ENCODE results near the gene HBD.

DNA sequence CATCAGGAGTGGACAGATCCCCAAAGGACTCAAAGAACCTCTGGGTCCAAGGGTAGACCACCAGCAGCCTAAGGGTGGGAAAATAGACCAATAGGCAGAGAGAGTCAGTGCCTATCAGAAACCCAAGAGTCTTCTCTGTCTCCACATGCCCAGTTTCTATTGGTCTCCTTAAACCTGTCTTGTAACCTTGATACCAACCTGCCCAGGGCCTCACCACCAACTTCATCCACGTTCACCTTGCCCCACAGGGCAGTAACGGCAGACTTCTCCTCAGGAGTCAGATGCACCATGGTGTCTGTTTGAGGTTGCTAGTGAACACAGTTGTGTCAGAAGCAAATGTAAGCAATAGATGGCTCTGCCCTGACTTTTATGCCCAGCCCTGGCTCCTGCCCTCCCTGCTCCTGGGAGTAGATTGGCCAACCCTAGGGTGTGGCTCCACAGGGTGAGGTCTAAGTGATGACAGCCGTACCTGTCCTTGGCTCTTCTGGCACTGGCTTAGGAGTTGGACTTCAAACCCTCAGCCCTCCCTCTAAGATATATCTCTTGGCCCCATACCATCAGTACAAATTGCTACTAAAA lies 7.5 kb downstream of the HBD start, which contains the start of gene HBB:
- no peak for TF ChIP-seq SNAI2 (CRISPR knock-in tag; IDR thresholded peaks at IDR 0.05)
- TF ChIP-seq GLIS3 (CRISPR knock-in tag; IDR thresholded peaks at IDR 0.05), result no peak
- TF ChIP-seq ARNTL (CRISPR knock-in tag; IDR thresholded peaks at IDR 0.05; ENCODE audit: borderline replicate concordance, low read depth), result no peak
- TF ChIP-seq CSDC2 (CRISPR knock-in tag; IDR thresholded peaks at IDR 0.05), result no peak
- TF ChIP-seq PPARA (CRISPR knock-in tag; IDR thresholded peaks at IDR 0.05; ENCODE audit: borderline replicate concordance), result no peak
- no peak for TF ChIP-seq ZNF8 (CRISPR knock-in tag; IDR thresholded peaks at IDR 0.05)
- no peak for TF ChIP-seq ZFP30 (CRISPR knock-in tag; IDR thresholded peaks at IDR 0.05)
- no peak for TF ChIP-seq ZNF70 (CRISPR knock-in tag; IDR thresholded peaks at IDR 0.05)

Data from SK-N-SH treated with all-trans-retinoic acid at 6 μM for 48 hours (cell line).